GM18951 (cell line): ENCODE results near the gene NBDY.

Experiments
- POLR2A ChIP-seq: IDR thresholded peaks from 4 replicates; pipeline ENCODE4 v1.6.1; 2011; ENCODE audit warnings: mild to moderate bottlenecking; ENCODE audit not compliant: insufficient read length, insufficient read depth; ENCODE audit errors: extremely low read depth
- in situ Hi-C: fragments of 300-500 bp; cut with MboI; formaldehyde crosslinking; loops from one replicate; pipeline ENCODE4 v1.12.0; 2022; ENCODE audit warnings: low sequenced_read_pairs, mixed read lengths, inconsistent platforms; ENCODE audit not compliant: unreplicated experiment

The NBDY gene

DNA sequence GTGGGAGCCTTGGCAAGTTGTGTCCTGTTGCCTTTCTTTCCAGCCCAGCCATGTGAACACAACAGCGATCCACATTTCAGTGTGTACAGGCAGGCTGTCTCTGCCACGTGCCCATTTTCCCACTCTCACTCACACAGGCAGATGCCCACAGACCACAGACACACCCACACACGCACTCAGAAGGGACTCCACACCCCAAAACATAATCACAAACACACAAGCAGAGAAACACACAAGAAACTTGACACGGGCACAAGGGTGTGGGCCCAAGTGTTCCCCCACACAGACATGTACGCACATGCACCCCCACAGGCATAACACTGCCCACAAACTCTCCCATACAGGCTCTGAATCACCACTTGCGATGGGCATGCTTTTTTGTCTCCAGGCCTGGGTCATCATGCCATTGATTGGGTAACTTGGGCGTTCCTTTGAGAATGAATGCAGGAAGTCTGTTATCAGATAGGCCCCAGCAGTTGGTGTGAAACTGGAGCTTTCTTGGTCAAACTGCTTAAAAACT lies 84.3 kb downstream of the NBDY start:
- TF ChIP-seq POLR2A, result no peak
- in situ Hi-C loops, result loop anchor here (25.0 kb wide), 1 partner anchor 174 kb away; the partner anchor contains the start of gene SPIN3

DNA sequence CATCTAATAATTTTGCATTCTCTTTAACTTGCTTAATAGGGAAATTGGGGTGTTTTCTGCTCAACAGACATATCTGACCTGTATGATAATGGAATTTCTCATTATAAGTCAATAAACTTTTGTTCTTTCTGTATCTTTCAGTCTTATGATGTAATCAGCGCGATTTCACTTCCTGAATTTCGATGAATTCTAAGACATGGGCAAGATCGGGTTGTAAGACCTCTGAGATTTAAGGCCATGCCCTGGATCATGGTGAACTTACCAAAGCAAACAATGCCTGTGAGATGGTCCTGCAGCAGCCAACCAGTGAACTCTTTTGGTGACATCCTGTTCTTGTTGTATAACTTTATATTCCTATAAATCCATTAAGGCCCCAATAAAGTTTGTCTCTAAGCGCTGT lies 88.1 kb downstream of the NBDY start:
- TF ChIP-seq POLR2A, result no peak
- in situ Hi-C loops, result loop anchor here (25.0 kb wide), 1 partner anchor 170 kb away; the partner anchor contains the start of gene SPIN3

DNA sequence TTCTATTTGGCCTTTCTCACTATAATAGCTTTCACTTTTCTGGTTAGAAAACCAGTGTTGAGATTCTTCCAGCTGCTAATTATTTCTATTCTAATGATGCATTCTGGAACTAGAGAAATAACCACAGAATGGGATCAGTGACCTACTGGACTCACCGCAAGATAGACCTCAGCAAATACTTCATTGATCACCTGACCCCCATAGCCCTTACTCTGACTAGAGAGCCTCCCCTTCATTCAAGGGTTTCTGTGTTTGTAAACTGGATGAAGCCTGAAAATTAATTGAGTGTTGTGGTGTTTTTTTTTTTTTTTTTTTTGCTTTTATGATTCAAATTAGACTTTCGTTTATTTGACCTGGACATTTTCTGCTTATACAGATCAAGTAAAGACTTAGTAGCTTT lies 97.0 kb downstream of the NBDY start:
- in situ Hi-C loops, result no loop called here

DNA sequence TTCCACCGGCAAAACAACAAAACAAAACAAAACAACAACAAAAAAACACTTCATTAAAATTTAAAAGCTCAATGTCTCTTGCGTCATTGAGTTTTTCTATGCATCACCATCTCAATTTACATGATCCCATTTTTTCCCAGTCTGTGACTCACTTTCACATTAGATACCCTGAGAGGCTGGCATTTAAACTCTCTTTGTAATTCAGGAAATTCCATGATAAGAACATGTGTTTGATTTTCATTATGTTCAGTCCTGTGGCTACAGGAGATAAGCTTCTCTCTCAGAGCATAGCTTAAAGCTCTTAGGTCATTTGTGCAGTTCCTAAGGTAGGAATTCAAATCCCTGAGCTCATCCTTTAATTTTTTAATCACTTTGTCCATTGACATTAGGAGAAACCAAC lies 104.6 kb downstream of the NBDY start:
- no peak for TF ChIP-seq POLR2A
- in situ Hi-C loops, result no loop called here

More for the DNA sequence above, 97.0 kb downstream of the NBDY start:
- no peak for TF ChIP-seq POLR2A

DNA sequence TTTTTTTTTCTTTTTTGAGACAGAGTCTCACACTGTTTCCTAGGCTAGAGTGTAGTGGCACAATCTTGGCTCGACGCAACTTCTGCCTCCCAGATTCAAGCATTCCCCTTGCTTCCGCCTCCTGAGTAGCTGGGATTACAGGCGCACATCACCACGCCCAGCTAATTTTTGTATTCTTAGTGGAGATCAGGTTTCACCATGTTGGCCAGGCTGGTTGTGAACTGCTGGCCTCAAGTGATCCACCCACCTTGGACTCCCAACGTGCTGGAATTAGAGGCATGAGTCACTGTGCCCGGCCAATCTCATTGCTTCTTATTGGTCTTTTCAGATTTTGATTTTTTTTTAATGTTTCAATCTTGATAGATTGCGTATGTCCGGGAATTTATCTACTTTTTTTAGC lies 124.4 kb downstream of the NBDY start:
- TF ChIP-seq POLR2A, result no peak
- in situ Hi-C loops, result no loop called here

DNA sequence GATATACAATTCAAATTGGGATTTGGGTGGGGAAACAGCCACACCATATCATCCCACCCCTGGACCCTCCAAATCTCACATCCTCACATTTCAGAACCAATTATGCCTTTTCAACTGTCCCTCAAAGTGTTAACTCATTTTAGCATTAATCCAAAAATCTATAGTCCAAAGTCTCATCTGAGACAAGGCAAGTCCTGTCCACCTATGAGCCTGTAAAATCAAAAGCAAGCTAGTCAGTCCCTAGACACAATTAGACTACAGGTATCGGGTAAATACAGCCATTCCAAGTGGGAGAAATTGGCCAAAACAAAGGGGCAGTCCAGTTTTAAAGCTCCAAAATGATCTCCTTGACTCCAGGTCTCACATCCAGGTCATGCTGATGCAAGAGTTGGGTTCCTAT lies 128.0 kb downstream of the NBDY start:
- TF ChIP-seq POLR2A, result no peak
- in situ Hi-C loops, result no loop called here

DNA sequence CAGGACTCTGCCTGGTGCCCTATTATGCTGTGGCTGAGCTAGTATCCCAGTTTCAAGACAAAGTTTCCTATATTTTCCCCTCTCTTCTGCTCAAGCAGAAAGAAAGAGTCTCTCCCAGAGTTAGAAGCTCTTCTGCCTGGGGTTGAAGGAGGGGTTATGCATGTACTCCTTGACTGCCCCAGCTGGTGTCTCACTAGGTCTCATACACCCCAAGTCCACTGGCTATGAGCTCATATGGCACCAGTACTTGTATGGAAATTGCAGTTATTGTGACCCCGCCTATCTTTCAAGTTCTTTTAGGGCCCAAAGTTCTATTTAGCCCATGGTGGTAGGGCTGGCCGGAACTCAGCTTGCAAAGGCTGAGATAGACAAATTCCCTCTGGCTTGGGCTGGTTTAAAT lies 131.8 kb downstream of the NBDY start:
- in situ Hi-C loops, result no loop called here
- no peak for TF ChIP-seq POLR2A
